HepG2 (cell line): ENCODE results near the gene NOL4L. TPM values are rescaled to one million over a fixed set of nuclear protein-coding genes. Genes with fewer than 3 reads are reported as not detected.

ENCODE experiments used
- ATAC-seq: fragments of 200-7000 bp; cut with Tn5 transposase; 3 replicates; pipeline ENCODE4 v1.9.1; 2020; ENCODE audit warnings: mild to moderate bottlenecking, moderate library complexity
- BruUV-seq: library from RNA; stranded (reverse); fragments of 400-500 nt; replicated peaks from 2 replicates; lab custom pipeline; 2021; lab: Mats Ljungman, UMichigan
- CTCF ChIA-PET: fragments of 300-600 bp; formaldehyde crosslinking; extraction: SDS; loops from one replicate; lab custom pipeline; 2021; ENCODE audit warnings: low total read pairs, inconsistent platforms, low intra/inter-chr PET ratio; lab: Yijun Ruan, JAX
- POLR2A ChIA-PET: fragments of 350-600 bp; sonication (Branson Sonifier 250); formaldehyde crosslinking; loops from one replicate; lab custom pipeline; 2020; ENCODE audit warnings: antibody characterized with exemption, inconsistent platforms; lab: Yijun Ruan, JAX
- DNase-seq: peaks from one replicate; pipeline ENCODE4 v3.0.0-alpha.2; 2015; ENCODE audit warnings: low spot score
- FAIRE-seq: peaks from 3 replicates; lab custom pipeline; 2011; peaks lifted over from hg19 to GRCh38; lab: Jason Lieb, UNC
- H2AFZ ChIP-seq: one replicate; pipeline ENCODE4 v1.6.1; 2011; ENCODE audit warnings: low read length, inconsistent platforms
- H3K27ac ChIP-seq: fragments of 300-600 bp; 3 replicates; pipeline ENCODE4 v1.8.0; 2011; ENCODE audit warnings: mixed run types, mild to moderate bottlenecking, mixed read lengths, low read length, inconsistent platforms; ENCODE audit not compliant: insufficient read depth; ENCODE audit errors: extremely low read length
- H3K27me3 ChIP-seq, 2 experiments: fragments of 200-600 bp in 1 of 2; 2 replicates in 1 of 2; 3 replicates in 1 of 2; pipeline versions ENCODE4 v1.6.0 to v1.8.0; 2011; ENCODE audit warnings: low read length in 2 of 2, mild to moderate bottlenecking in 2 of 2, moderate library complexity in 2 of 2, inconsistent platforms in 1 of 2; ENCODE audit not compliant: insufficient read depth in 2 of 2, control insufficient read depth in 1 of 2
- H3K36me3 ChIP-seq, 2 experiments: fragments of 200-600 bp in 1 of 2; replicated peaks in 1 of 2; 2 replicates in 1 of 2; 3 replicates in 1 of 2; pipeline versions ENCODE4 v1.5.1 to v1.8.0; 2011; ENCODE audit warnings: low read length in 2 of 2, inconsistent platforms in 1 of 2; ENCODE audit not compliant: insufficient read depth in 2 of 2, control insufficient read depth in 1 of 2
- H3K4me1 ChIP-seq: 2 replicates; pipeline ENCODE4 v1.5.1; 2012; ENCODE audit warnings: low read length, inconsistent platforms; ENCODE audit not compliant: insufficient read depth
- H3K4me2 ChIP-seq: 2 replicates; pipeline ENCODE4 v1.6.0; 2011; ENCODE audit warnings: low read depth, low read length, inconsistent platforms
- H3K4me3 ChIP-seq, 3 experiments: fragments of 200-600 bp in 1 of 3; sonication (generic), shearing (Covaris generic) in 1 of 3; replicated peaks in 1 of 3; 2 replicates each; pipeline ENCODE4 v1.5.1; 2011 to 2016; ENCODE audit warnings: low read length in 3 of 3, inconsistent platforms in 2 of 3, low read depth in 2 of 3, mild to moderate bottlenecking in 2 of 3, control low read depth in 1 of 3, mixed read lengths in 1 of 3; ENCODE audit not compliant: insufficient read depth in 1 of 3
- H3K79me2 ChIP-seq: one replicate; pipeline ENCODE4 v1.6.1; 2011; ENCODE audit warnings: low read length, inconsistent platforms; ENCODE audit not compliant: insufficient read depth
- H3K9ac ChIP-seq: 2 replicates; pipeline ENCODE4 v1.6.0; 2011; ENCODE audit warnings: mild to moderate bottlenecking, low read depth, low read length, inconsistent platforms; ENCODE audit not compliant: insufficient read depth
- H3K9me3 ChIP-seq: 2 replicates; pipeline ENCODE4 v1.5.1; 2012; ENCODE audit warnings: mild to moderate bottlenecking, low read length
- H4K20me1 ChIP-seq: 2 replicates; pipeline ENCODE4 v1.6.0; 2011; ENCODE audit warnings: inconsistent platforms, mild to moderate bottlenecking, low read length, moderate library complexity; ENCODE audit not compliant: insufficient read depth
- CREB1 ChIP-seq, 2 experiments: fragments of 450-650 bp in 1 of 2; IDR thresholded peaks; 2 replicates each; pipeline ENCODE4 v1.6.1; 2016 to 2017; ENCODE audit warnings: control low read depth in 1 of 2, mild to moderate bottlenecking in 1 of 2, missing compliant biosample characterization in 1 of 2, missing genetic modification characterization in 1 of 2
- RARG ChIP-seq: sonication (generic); formaldehyde crosslinking; IDR thresholded peaks from 2 replicates; pipeline ENCODE4 v1.4.0; 2020; ENCODE audit warnings: low read depth, mild to moderate bottlenecking, missing genetic modification reagents
- TEAD3 ChIP-seq: optimal IDR thresholded peaks from 2 replicates; pipeline ENCODE3; 2016; ENCODE audit warnings: borderline replicate concordance
- THAP11 ChIP-seq: IDR thresholded peaks from 2 replicates; pipeline ENCODE4 v1.6.1; 2016; ENCODE audit warnings: missing biosample characterization, missing genetic modification reagents
- ZNF333 ChIP-seq: sonication (generic); formaldehyde crosslinking; IDR thresholded peaks from 2 replicates; pipeline ENCODE4 v1.4.0; 2020; ENCODE audit warnings: mild to moderate bottlenecking, missing genetic modification reagents, borderline replicate concordance
- ZNF891 ChIP-seq: sonication (generic); formaldehyde crosslinking; IDR thresholded peaks from 2 replicates; pipeline ENCODE4 v1.5.0; 2020; ENCODE audit warnings: mild to moderate bottlenecking, missing genetic modification reagents
- WGBS: methylation state at CpG from one replicate; pipeline ENCODE4 v1.1.6; 2017; ENCODE audit warnings: low lambda C conversion rate; 5-methylcytosine and 5-hydroxymethylcytosine counted together
- in situ Hi-C: cut with HindIII; loops from 2 replicates; pipeline ENCODE4 v1.10.0; 2017; ENCODE audit warnings: low pct_unique_long_range_greater_than_20kb; ENCODE audit not compliant: extremely low pct_ligation_motif_present
- intact Hi-C: fragments of 100-400 bp; cut with micrococcal nuclease; formaldehyde crosslinking; loops from one replicate; pipeline ENCODE4 v1.10.0; 2022; ENCODE audit not compliant: unreplicated experiment
- polyA plus RNA-seq, 8 experiments: library from polyadenylated mRNA; depleted of rRNA in 3 of 8; stranded (reverse) in 7 of 8; unstranded in 1 of 8; fragments of >200 nt; fragmentation: Illumina TruSeq in 4 of 8; extraction: Trizol in 4 of 8; gene quantifications; 2 replicates each; pipeline versions ENCODE4 v1.2.1 to v1.2.3, GENCODE V29; 2011 to 2016; ENCODE audit warnings: low read depth in 4 of 8, missing spikeins in 1 of 8, mixed read lengths in 1 of 8; ENCODE audit not compliant: insufficient read depth in 1 of 8
- total RNA-seq, 5 experiments: library from RNA; depleted of rRNA; stranded (reverse); fragments of >200 nt; fragmentation: Illumina TruSeq; extraction: Trizol; gene quantifications; 2 replicates each; pipeline ENCODE4 v1.2.3, GENCODE V29; 2016; ENCODE audit warnings: low read depth in 1 of 5
- TF ChIP-seq, protein P1 (sequence below): sonication (generic); formaldehyde crosslinking; IDR thresholded peaks from 2 replicates; pipeline ENCODE4 v1.9.0; 2022; ENCODE audit warnings: missing genetic modification reagents, mild to moderate bottlenecking, borderline replicate concordance
- TF ChIP-seq, protein P2 (sequence below): sonication (generic); formaldehyde crosslinking; IDR thresholded peaks from 2 replicates; pipeline ENCODE4 v1.4.0; 2020; ENCODE audit warnings: low read depth, missing genetic modification reagents
- TF ChIP-seq, protein P3 (sequence below): sonication (generic); formaldehyde crosslinking; IDR thresholded peaks from 2 replicates; pipeline ENCODE4 v1.8.1; 2023; ENCODE audit warnings: mild to moderate bottlenecking, missing genetic modification reagents
- TF ChIP-seq, protein P4 (sequence below): sonication (generic); formaldehyde crosslinking; IDR thresholded peaks from 2 replicates; pipeline ENCODE4 v1.5.1; 2020; ENCODE audit warnings: missing genetic modification reagents, mild to moderate bottlenecking, borderline replicate concordance

NOL4L gene
- total and polyA plus RNA-seq, 2 of the 13 experiments (the other 11 are each of a cell fraction or from before 2014, with no cell fraction given): 16.6 to 35.4 TPM

DNA sequence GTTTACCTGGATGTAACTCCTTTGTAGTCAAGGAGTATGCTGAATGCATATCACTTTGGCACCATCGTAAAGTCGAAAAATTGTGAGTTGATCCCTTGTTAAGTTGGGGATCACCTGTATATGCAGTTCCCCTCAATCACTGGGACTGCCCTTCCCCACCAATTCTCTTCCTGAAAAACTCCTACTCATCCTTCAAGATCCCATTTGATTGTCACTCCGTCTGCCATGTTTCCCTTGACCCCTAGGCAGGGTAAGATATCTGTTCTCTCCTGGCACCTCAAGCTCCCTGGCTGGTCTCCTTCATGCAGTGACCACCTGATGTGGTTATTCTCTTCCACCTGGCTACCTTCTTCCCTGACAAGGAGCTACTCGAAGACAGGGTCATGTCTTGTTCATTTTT, 10.0 kb upstream of the NOL4L start:
- no peak overlapping the region for H3K4me3 ChIP-seq
- BruUV-seq: no TSS peak
- ChIA-PET POLR2A (no interaction called here), CTCF (no interaction called here)
- peaks cover 7% of the 10 kb centered on the region for H3K4me1 ChIP-seq
- no peak for FAIRE-seq
- no peak for ATAC-seq
- no peak overlapping the region for H2AFZ ChIP-seq
- H4K20me1 ChIP-seq: no peaks in the 10 kb centered on the region
- no peaks in the 10 kb centered on the region for H3K9me3 ChIP-seq
- 33% methylated on average over 4 of the region's 4 CpGs for WGBS
- no peaks in the 10 kb centered on the region for H3K79me2 ChIP-seq
- no peak overlapping the region for H3K4me2 ChIP-seq
- H3K36me3 ChIP-seq: no peaks in the 10 kb centered on the region
- H3K27ac ChIP-seq: no peak overlapping the region
- TF ChIP-seq, protein P1, sequence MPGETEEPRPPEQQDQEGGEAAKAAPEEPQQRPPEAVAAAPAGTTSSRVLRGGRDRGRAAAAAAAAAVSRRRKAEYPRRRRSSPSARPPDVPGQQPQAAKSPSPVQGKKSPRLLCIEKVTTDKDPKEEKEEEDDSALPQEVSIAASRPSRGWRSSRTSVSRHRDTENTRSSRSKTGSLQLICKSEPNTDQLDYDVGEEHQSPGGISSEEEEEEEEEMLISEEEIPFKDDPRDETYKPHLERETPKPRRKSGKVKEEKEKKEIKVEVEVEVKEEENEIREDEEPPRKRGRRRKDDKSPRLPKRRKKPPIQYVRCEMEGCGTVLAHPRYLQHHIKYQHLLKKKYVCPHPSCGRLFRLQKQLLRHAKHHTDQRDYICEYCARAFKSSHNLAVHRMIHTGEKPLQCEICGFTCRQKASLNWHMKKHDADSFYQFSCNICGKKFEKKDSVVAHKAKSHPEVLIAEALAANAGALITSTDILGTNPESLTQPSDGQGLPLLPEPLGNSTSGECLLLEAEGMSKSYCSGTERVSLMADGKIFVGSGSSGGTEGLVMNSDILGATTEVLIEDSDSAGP: no peak
- TF ChIP-seq, protein P2, sequence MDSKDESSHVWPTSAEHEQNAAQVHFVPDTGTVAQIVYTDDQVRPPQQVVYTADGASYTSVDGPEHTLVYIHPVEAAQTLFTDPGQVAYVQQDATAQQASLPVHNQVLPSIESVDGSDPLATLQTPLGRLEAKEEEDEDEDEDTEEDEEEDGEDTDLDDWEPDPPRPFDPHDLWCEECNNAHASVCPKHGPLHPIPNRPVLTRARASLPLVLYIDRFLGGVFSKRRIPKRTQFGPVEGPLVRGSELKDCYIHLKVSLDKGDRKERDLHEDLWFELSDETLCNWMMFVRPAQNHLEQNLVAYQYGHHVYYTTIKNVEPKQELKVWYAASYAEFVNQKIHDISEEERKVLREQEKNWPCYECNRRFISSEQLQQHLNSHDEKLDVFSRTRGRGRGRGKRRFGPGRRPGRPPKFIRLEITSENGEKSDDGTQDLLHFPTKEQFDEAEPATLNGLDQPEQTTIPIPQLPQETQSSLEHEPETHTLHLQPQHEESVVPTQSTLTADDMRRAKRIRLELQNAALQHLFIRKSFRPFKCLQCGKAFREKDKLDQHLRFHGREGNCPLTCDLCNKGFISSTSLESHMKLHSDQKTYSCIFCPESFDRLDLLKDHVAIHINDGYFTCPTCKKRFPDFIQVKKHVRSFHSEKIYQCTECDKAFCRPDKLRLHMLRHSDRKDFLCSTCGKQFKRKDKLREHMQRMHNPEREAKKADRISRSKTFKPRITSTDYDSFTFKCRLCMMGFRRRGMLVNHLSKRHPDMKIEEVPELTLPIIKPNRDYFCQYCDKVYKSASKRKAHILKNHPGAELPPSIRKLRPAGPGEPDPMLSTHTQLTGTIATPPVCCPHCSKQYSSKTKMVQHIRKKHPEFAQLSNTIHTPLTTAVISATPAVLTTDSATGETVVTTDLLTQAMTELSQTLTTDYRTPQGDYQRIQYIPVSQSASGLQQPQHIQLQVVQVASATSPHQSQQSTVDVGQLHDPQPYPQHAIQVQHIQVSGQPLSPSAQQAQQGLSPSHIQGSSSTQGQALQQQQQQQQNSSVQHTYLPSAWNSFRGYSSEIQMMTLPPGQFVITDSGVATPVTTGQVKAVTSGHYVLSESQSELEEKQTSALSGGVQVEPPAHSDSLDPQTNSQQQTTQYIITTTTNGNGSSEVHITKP (CRISPR knock-in tag): no peak
- TF ChIP-seq RARG (CRISPR knock-in tag) (no peak), THAP11 (no peak), ZNF333 (CRISPR knock-in tag) (no peak), ZNF891 (CRISPR knock-in tag) (no peak), CREB1 (IDR thresholded peaks at IDR 0.05) (no peak), CREB1 (CRISPR knock-in tag; IDR thresholded peaks at IDR 0.05) (no peak), TEAD3 (no peak)
- TF ChIP-seq, protein P3, sequence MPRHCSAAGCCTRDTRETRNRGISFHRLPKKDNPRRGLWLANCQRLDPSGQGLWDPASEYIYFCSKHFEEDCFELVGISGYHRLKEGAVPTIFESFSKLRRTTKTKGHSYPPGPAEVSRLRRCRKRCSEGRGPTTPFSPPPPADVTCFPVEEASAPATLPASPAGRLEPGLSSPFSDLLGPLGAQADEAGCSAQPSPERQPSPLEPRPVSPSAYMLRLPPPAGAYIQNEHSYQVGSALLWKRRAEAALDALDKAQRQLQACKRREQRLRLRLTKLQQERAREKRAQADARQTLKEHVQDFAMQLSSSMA (CRISPR knock-in tag): no peak
- TF ChIP-seq, protein P4, sequence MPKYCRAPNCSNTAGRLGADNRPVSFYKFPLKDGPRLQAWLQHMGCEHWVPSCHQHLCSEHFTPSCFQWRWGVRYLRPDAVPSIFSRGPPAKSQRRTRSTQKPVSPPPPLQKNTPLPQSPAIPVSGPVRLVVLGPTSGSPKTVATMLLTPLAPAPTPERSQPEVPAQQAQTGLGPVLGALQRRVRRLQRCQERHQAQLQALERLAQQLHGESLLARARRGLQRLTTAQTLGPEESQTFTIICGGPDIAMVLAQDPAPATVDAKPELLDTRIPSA (CRISPR knock-in tag): no peak
- no peak for DNase-seq
- intact Hi-C loops: no loop called here
- H3K27me3 ChIP-seq: peaks cover 23 to 68% of the 10 kb centered on the region in 2 experiments
- in situ Hi-C loops: no loop called here
- no peak overlapping the region for H3K9ac ChIP-seq
